BJ (cell line): ENCODE measurements around the gene ATAD3B. TPM values are rescaled to one million over a fixed set of nuclear protein-coding genes. Genes with fewer than 3 reads are reported as not detected.

ENCODE experiments used
- CTCF ChIA-PET: fragments of 350-600 bp; formaldehyde crosslinking; extraction: SDS; loops from one replicate; lab custom pipeline; 2021; ENCODE audit warnings: antibody characterized with exemption, inconsistent platforms; lab: Yijun Ruan, JAX
- POLR2A ChIA-PET: fragments of 300-600 bp; sonication (Branson Sonifier 250); formaldehyde crosslinking; extraction: SDS; loops from one replicate; lab custom pipeline; 2021; ENCODE audit warnings: antibody characterized with exemption; lab: Charles Lee
- DNase-seq: peaks from one replicate; pipeline ENCODE4 v3.0.0-alpha.2; 2011; ENCODE audit warnings: low read depth
- H3K27me3 ChIP-seq: 2 replicates; pipeline ENCODE4 v1.6.0; 2011; ENCODE audit warnings: low read length; ENCODE audit not compliant: control insufficient read depth, insufficient read depth
- H3K36me3 ChIP-seq: 2 replicates; pipeline ENCODE4 v1.5.1; 2011; ENCODE audit warnings: low read length; ENCODE audit not compliant: control insufficient read depth, insufficient read depth
- H3K4me3 ChIP-seq: 2 replicates; pipeline ENCODE4 v1.5.1; 2011; ENCODE audit warnings: low read depth, mild to moderate bottlenecking, control low read depth, low read length
- CTCF ChIP-seq: IDR thresholded peaks from 2 replicates; pipeline ENCODE4 v1.5.1; 2011; ENCODE audit warnings: low read depth, mild to moderate bottlenecking, control low read depth, inconsistent platforms, low read length, moderate library complexity; ENCODE audit not compliant: insufficient read depth
- polyA plus RNA-seq: library from polyadenylated mRNA; depleted of rRNA; stranded (reverse); fragments of >200 nt; gene quantifications from 2 replicates; pipeline ENCODE4 v1.2.3, GENCODE V29; 2011

The ATAD3B gene
- polyA plus RNA-seq, 1 experiment = 12.5 TPM

DNA sequence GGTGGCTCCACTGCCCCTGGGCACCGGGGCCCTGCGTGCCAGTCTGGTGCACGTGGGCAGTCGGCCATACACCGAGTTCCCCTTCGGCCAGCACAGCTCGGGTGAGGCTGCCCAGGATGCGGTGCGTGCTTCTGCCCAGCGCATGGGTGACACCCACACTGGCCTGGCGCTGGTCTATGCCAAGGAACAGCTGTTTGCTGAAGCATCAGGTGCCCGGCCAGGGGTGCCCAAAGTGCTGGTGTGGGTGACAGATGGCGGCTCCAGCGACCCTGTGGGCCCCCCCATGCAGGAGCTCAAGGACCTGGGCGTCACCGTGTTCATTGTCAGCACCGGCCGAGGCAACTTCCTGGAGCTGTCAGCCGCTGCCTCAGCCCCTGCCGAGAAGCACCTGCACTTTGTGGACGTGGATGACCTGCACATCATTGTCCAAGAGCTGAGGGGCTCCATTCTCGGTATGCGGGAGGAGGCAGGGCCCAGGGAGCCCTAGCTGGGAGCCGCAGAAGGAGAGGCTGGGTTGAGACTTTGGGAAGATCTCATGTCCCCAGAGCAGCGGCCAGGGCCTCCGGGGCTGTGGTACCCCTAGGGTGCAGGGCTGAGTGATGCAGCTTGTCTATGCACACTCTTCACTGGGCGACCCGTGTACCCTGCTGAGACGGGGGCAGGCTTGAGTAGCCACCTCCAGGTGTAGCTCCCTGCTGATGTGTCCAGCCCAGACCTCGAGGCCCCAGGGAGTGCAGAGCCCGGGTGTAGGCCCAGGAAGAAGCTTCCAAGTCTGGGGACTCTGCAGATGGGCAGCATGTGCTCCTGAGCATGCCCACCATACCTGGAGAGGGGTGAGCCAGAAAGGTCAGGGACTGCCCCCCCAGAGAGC lies 34.3 kb upstream of the ATAD3B start:
- ChIA-PET CTCF (interaction anchor here (1.5 kb wide), 2 partner anchors 13 to 25 kb away, joined by 3 read pairs; no protein-coding TSS in a partner anchor), POLR2A (no interaction called here)
- peaks cover 4% of the 10 kb centered on the region; the same call in 1 of the 2 replicates for H3K27me3 ChIP-seq
- no peak for DNase-seq
- TF ChIP-seq CTCF = no peak
- no peaks in the 10 kb centered on the region for H3K36me3 ChIP-seq
- no peak overlapping the region for H3K4me3 ChIP-seq

DNA sequence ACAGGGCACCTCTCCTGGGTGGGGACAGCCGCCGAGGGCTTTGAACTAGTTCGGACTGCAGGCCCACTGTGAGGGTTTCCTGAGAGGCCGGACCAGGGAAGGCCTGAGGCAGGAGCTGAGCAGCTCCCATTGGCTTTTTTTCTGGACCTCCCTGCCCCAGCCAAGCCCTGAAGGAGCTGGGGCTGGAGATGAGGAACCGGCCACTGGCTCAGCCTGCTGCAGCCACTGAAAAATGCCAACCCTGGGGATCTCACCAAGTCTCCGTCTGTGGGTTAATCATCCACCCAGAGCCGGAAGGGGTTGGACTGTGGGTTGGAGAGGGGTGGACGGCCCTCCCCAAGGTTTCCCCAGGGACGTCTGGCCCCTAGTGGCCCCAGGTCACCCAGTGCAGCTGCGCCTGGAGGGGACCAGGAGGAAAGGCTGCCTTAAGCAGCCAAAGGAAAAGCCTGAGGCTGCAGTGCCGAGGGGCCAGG lies 33.6 kb upstream of the ATAD3B start:
- POLR2A ChIA-PET = no interaction called here
- Histone ChIP-seq H3K36me3 (no peaks in the 10 kb centered on the region), H3K4me3 (no peak overlapping the region), H3K27me3 (peaks cover 4% of the 10 kb centered on the region; the same call in 1 of the 2 replicates)
- CTCF ChIA-PET = interaction anchor here (1.5 kb wide), 2 partner anchors 14 to 25 kb away, joined by 3 read pairs; no protein-coding TSS in a partner anchor
- DNase-seq = no peak
- TF ChIP-seq CTCF = no peak

DNA sequence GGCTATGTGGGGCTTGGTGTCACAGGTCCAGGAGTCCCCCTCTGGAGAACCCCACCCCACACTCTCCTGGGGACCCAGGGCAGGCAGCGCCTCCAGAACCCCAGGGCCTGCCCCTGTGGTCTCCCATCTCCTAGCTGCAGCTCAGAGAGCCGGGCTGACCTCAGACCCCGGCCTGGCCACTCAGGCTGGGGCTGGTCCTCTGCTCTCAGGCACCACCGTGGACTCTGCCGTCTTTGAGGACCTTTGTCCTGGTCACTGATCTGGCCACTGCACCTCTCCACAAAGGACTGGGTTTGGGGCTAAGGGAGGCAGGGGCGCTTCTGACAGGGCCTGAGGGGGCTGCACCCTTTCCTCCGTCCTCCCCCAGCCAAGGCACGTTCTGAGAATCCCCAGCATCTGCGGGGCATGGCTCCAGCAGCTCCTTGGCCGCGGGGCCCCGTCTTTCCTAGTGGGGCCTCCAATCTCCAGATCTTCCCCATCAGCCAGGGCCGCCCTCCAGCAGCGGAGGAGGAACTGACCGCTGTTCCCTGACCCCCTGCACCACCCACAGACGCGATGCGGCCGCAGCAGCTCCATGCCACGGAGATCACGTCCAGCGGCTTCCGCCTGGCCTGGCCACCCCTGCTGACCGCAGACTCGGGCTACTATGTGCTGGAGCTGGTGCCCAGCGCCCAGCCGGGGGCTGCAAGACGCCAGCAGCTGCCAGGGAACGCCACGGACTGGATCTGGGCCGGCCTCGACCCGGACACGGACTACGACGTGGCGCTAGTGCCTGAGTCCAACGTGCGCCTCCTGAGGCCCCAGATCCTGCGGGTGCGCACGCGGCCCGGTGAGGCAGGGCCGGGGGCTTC lies 32.8 kb upstream of the ATAD3B start:
- no peak for DNase-seq

DNA sequence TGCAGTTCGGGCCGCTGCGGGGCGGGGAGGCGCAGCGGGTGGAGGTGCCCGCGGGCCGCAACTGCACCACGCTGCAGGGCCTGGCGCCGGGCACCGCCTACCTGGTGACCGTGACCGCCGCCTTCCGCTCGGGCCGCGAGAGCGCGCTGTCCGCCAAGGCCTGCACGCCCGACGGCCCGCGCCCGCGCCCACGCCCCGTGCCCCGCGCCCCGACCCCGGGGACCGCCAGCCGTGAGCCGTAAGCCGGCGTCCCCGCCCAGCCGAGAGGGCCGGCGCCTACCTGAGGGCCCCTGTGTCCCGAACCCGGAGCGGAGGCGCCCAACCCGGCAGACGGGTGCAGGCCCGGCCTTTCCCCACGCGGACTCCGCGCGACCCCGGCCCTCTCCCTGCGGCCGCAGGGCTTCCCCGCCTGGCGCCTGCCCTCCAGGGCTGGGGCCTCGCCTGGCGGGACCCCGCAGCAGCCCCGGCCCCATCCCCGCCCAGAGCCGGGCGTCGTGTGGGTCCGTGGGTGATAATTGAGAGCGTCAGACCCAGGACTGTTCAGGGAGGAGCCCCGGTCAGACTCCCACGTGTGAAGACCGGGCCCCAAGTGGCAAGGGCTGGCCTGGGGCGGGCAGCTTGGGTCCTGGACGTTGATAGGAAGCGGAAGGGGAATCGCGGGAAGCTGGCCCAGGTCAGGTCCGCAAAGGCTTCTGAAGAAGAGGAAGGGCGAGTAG lies 31.9 kb upstream of the ATAD3B start:
- TF ChIP-seq CTCF = no peak
- Histone ChIP-seq H3K36me3 (no peaks in the 10 kb centered on the region), H3K4me3 (no peak overlapping the region), H3K27me3 (peaks cover 4% of the 10 kb centered on the region; the same call in 1 of the 2 replicates)
- ChIA-PET CTCF (interaction anchor here (1.3 to 3.2 kb wide), 4 partner anchors 12 to 29 kb away, joined by 3 to 25 read pairs (median 7); partner anchors contain the start of gene ATAD3C), POLR2A (no interaction called here)
- no peak for DNase-seq

More for the DNA sequence above, 32.8 kb upstream of the ATAD3B start:
- POLR2A ChIA-PET = no interaction called here
- no peak for TF ChIP-seq CTCF
- Histone ChIP-seq H3K27me3 (peaks cover 4% of the 10 kb centered on the region; the same call in 1 of the 2 replicates), H3K36me3 (no peaks in the 10 kb centered on the region), H3K4me3 (no peak overlapping the region)
- CTCF ChIA-PET = interaction anchor here (1.5 kb wide), 1 partner anchor 14 kb away, joined by 3 read pairs; no protein-coding TSS in a partner anchor
